Fibroblast of skin of right biceps (primary cell): Measurements from ENCODE around the gene SYCP3.
A peak's percentile ranks its signal among the peaks of the same experiment; 100 is the strongest.
"Not testable (repeated sequence)": the region's sequence is repeated elsewhere in the genome, so short reads cannot be mapped to it uniquely, and the experiment has no call there.

Experiments
- DNase-seq: peaks from one replicate; pipeline ENCODE4 v3.0.0-alpha.2; 2013

SYCP3 gene

DNA sequence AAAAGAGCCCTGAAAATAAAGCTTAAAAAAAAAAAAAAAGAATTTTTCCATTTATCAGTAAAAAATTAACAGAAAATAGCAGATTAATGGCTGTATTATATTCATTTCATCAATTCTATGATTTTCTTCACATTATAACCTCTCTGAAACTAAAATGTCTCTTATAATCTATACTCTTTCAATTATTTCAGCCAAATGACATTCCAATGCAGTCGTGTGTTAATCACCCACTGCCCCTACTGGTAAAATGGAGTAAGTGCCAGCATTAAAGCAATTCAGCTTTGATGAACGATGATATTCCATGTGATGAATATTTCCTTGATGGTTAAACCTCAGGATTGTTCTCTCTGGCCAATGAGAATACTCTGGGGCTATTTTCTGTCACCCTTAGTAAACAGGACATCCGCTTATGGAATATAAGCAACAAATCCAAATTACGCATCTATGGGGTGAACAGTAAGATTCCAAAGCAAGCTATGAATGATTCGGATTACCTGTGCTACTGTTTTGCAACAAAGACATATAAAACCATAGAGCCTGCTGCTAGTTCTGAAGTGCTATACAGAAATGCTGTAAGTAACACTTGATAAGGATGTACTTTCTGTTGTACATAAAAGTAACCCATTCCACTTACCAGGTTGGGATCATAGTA lies 20.3 kb upstream of the SYCP3 start:
- peak; percentile 31 for DNase-seq

DNA sequence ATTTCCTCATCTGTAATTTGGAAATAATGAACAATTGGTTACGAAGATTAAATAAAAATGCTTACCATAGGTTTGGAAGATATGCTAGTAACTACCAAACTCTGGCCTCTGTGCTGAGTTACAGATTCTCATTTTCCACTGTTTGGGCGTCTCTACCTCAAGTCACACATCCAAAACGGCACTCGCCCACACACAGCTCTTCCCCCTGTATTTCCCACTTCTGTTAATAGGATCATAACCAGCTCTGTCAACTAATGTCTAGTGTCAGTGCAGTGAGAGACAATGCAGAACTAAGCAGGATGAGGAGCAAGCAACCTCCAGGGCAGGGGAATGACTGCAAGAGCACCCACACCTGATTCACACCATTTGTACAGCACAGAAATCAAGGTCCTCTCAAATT lies 10.9 kb upstream of the SYCP3 start:
- no peak for DNase-seq

DNA sequence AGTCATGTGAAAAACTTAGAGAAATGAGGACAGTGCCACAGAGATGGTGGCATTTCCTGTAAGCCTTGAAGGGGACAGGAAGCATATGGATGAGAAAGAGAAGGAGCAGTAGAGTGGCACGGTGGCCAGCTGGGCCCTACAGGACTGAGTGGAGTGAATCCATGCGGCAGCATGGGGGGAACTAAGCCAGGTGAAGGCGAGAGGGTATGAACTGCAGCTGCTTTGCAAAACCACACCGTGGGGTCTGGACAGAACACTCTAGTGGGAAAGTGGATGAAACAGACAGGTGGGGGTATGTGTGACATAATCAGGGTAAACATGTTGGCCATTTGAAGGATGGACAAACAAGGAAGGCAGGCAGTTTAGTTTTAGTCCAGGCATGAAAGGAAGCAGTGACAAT lies 10.4 kb upstream of the SYCP3 start:
- DNase-seq, result no peak

DNA sequence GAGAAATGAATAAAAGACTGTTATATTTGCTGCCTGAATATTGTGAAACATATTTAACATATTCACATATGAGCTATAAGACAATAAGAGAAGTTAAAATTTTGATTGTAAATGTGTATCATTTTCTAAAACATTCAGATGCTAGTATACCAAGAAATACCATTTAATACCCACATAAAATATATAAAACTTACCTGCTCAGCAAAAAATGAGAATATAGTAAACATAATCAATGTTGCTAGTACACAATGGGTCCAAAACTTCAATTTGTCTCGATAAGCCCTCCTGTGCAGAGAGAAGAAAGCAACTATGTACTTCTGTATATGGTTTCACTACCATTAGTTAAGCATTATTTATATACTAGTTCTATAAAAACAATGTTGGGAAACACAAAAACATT lies 9.6 kb upstream of the SYCP3 start:
- DNase-seq, result no peak

DNA sequence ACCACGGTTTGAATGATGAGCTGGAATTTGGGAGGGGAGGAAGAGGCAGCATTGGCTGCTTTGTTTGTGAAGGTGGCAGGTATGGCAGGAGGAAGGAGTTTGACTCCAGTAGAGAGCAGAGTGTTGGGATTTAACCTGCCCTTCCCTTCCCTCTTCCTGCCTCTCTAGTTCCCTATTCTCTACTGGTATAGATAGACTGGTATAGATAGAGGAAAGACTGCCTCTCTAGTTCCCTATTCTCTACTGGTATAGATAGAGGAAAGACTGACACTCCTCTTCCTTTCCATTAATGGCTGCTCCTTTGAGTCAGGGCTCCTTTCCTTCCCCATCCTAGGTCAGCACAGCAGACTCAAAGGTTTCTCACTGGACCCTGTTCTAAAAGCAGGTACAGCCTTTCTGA lies 8.4 kb upstream of the SYCP3 start:
- DNase-seq, result no peak

DNA sequence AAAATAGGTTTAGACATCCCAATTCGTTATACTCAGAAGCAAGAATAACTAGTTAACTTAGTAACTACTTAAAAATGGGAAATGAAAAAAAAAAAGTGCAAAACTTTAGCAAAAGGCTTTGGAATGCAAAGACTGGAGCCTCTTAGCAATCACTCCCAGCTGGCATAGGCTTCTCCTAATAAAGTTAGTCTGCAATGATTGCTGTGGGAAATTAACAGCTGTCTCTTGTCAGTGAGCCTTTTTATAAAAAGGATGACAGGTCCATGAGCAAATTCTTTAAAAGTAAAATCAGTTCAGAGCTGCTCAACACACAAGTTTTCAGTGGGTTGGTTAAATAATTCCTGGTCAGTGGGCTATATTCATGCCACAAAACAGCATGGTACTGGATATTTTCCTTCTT lies 7.4 kb upstream of the SYCP3 start:
- no peak for DNase-seq

DNA sequence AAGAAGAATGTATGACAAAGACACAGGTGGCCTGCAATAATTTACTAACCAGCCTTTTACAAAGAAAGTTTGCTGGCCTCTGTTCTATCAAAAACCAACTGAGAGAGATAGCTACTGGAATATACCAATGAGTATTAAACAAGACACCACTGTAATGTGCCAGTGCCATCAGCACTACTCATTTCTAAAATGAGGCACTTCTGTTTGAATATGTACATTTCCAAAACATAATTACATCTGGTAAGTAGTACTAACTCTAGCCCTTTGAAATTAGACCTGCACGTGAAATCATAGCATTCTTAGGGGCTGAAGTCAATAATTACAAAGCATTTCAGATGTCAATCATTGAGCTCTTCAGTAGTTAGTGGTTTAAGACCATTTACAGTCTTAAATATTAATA lies 6.9 kb upstream of the SYCP3 start:
- DNase-seq, result no peak

DNA sequence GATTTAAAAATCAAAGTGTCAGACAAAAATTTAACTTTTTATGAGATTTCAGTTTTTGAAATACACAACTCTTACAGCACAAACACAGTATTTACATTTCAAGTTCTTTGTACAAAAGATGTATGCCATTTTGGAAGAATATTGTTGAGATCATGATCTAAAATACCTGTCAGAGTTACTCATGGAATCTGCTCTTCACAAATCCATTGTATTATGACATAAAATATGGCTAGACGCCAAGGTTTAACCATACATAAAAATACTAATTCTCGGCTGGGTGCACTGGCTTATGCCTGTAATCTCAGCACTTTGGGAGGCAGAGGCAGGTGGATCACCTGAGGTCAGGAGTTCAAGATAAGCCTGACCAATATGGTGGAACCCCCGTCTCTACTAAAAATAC lies 6.2 kb upstream of the SYCP3 start:
- no peak for DNase-seq

DNA sequence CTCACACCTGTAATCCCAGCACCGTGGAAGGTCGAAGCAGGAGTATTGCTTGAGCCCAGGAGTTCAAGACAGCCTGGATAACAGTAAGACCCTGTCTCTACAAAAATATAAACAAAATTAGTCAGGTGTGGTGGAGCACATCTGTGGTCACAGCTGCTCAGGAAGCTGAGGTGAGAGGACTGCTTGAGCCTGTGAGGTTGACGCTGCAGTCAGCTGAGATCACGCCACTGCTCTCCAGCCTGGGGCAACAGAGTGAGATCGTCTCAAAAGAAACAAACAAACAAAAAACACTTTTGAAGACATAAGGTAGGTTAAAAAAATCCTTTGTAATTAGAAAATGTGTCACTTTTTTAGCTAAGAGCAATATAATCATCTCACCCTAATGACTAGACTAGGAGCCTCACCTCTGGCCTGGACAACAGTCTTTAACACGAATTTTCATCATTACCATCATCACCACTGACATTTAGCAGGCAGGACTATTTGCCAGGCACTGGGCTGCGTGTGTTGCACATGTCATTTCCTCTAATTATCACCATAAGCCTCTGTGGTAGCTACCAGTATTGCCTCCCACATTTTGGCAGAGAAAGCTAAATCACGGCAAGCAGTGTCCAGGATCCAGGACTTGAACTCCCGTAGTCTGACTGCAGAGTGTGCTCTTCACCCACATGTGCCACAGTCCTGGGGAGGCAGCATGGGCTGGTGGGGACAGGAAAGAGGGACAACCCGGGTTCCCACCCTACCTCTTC lies 4.6 kb upstream of the SYCP3 start:
- DNase-seq, result no peak

DNA sequence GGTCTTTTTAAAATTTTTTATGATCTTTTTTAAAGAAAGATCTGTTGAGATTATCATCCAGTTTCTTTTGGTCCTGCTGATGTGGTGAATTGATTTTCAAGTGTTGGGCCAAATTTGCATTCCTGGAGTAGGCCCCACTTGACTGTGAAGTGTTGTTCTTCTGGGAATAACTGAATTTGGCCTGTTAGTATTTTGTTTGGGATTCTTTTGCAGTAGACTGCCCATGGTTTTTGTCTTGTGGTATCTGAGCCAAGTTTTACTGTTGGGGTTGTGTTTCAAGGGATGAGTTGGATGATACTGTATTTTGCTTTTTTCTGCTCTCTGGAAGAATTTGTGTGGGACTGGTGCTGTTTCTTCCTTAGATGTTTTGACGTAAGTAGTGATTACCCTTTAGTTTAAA lies 4.0 kb upstream of the SYCP3 start:
- DNase-seq, result no peak

DNA sequence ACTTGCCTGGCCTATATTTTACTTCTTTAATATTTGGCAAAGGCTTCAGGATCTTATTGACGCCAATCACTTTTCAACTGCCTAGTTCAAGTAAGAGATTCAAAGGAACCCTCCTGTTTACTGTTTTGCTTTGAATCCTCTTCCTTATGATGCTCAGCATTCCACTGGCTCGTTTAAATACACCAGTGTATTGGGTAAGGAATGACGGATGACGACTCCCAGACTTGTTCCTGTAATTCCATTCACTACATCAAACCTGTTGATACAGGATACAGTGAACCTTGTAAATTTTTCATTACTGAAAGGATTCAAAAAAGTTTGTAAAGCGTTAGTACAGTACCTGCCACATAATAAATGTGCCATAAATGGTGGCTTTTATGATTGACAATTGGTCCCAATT lies 1.7 kb upstream of the SYCP3 start:
- no peak for DNase-seq

DNA sequence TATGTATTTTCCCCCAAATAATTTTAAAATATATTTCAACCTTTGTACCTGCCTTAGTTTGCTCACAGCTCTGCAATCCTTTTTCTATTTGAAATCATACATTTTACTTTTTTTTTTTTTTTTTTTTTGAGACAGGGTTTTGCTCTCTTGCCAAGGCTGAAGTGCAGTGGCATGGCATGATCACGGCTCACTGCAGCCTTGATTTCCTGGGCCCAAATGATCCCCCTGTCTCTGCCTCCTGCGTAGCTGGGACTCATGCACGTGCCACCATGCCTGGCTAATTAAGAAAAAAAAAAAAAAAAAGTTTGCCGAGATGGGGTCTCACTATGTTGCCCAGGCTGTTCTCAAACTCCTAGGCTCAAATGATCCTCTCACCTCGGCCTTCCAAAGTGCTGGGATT lies 1.3 kb upstream of the SYCP3 start:
- DNase-seq, result no peak

DNA sequence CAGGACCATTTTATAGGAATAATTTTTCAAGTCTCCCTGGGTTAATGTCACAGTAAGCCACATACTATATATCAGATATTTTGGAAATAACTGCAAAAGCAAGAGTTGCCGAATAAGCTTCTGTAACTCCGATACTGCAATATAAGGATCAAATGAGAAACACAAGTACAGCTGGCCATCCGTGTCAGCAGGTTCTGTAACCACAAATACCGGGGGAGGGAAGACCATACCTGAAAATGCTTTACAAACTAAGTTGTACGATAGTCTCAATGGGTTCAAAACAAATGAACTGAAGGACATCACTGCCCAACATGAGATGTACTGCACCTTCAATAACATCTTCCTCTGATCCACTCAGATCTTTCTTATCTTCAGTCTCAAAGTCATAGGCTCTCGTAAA lies 1.8 kb downstream of the SYCP3 start:
- no peak for DNase-seq

DNA sequence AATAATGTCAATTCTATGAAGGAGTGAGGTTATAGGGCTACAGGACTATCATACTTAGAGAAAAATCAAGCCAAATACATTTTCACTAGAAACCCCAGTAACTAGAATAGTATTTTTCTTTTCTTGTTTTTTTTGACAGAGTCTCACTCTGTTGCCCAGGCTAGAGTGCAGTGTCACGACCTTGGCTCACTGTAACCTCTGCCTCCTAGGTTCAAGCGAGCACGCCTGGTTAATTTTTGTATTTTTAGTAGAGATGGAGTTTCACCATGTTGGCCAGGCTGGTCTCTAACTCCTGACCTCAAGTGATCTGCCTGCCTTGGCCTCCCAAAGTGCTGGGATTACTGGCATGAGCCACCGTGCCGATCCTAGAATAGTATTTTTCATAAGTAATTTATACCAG lies 4.8 kb downstream of the SYCP3 start:
- DNase-seq, result not testable (repeated sequence)

DNA sequence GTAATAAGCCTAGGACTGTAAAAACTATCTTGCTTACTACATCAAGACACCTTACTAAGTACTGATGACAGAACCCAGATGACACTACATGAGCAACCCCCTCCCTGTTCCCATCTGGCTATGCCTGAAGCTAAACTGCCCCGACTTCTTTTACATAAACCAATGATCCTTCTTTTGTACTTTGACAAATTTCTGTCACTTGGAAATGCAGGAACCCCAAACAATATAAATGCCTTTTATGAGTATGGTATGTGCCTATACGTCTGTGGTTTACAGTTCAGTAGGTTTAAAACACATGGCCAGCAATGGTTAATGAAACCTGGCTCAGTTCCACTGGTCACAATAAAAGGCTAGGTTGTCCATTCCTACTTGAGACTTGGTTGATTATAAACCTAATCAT lies 6.1 kb downstream of the SYCP3 start:
- no peak for DNase-seq

DNA sequence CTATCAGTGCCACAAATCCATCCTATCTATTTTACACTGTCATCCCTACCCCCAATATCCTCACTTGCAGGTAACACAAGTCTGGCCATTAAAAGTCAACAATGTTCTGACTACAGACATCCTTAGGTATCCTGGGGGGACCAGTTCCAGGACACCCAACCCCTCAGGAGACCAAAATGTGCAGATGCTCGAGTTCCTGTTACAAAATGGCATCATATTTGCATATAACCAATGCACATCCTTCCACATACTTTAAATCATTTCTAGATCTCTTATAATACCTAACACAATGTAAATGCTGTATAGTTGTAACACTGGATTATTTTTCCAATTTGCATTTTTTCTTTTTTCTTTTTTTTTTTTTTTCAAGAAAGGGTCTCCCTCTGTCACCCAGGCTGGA lies 6.9 kb downstream of the SYCP3 start:
- no peak for DNase-seq

DNA sequence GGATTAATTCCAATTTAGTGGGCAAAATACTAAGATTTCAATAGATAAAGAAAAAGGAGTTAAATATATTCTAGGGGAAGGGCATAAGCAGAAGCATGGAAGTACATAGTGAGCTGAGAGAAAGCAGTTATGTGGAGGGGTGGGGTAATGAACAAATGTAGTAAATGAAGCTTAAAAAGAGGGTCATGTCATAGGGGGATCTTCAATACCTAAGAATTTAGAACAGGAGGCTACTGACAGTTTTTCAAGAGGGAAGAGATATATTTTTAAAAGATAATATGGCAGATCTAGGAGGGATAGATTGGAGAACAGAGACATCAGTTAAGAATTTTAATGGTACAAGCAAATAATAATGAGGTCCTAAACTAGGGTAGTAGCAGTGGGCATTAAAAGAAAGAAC lies 9.4 kb downstream of the SYCP3 start:
- DNase-seq, result no peak

DNA sequence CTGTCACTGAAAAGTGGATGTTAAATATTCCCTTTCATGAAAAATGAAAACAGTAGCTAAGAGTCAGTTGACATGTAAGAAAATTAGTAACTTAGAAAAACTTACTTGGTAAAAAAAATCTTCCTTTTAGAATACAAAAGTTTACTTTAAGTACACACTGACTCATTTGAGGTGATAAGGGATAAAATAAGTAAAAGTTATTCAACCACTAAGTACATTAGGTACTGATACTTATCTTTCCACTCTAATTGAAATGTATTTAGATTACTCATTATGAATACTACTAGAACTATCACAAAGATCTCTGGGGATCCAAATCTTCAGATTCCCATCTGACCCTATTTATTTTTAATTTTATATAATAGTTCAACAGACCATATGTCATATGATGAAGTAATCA lies 12.2 kb downstream of the SYCP3 start:
- no peak for DNase-seq

DNA sequence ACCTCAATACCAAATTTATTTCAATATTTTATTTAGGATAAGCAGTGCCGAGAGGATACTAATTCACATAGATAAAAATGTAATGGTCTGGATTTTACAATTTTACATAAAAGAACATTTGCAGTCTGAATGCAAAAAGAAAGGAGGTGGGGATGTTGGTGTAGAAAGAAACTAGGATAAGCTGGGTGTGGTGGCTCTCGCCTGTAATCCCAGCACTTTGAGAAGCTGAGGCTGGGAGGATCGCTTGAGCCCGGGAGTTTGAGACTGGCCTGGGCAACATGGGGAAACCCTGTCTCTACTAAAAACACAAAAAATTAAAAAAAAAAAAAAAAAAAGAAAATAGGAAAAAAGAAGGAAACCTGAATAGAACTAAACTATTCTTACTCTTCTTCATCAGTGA lies 16.9 kb downstream of the SYCP3 start:
- no peak for DNase-seq

DNA sequence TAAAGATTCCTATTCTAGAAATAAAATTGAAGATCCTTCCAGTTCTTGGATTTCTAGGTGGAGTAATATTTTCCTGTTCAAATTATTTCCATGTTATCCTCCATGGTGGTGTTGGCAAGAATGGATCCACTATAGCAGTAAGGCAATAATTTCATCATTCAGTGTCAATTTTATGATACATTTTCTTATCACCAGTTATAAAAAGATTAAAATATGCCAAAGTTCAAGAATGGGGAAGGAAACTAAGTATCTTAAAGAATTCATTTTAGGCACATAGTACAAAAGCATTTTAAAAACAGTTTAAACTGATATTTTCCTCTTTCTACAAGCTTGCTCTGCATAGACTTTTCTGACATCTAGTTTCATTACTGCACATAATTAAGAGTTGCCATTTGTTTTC lies 19.1 kb downstream of the SYCP3 start:
- DNase-seq, result no peak

DNA sequence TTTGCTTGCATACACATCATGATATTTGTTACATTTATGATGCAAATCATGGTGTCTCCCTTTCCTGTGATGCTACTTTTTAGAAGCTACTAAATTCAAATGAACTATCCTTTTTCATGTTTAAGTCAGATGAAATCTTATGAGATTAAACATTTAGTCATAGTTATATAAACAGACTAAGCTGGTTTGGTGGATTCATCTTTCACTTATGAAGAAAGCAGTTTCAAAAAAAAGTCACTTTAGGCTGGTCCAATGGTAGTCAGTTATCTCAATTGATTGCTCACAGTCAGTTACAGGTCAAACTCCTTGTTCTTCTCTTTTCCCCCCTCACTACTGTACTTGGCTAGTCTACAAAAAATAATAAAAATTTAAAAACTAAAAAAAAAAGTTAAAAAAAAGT lies 19.7 kb downstream of the SYCP3 start:
- peak; percentile 14 for DNase-seq

DNA sequence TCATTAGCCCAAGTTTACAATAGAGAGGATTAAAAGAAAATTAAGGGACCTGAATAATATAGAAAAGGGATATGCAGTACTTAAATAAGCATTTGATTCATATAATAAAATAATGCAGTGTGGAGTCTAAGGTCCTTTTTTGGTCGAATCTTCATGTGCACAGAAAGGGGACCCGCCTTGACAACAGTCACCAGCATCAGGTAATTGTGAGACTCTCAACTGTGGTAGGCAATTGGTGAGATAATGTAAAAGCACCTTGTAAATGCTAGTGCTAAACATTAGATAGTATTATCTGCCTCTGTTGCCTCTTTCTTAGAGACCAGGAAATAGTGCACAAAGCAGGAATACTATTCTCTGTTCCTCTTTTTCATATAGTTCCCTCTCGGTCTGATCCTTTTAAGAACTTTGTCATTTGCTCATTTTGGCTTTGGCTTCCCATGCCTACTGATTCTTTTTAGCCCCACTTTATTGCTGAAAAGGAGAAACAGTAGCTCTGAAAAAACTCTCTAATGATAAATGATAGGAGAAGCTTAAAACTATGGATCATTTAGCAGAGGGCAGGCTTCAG lies 24.3 kb downstream of the SYCP3 start:
- no peak for DNase-seq

DNA sequence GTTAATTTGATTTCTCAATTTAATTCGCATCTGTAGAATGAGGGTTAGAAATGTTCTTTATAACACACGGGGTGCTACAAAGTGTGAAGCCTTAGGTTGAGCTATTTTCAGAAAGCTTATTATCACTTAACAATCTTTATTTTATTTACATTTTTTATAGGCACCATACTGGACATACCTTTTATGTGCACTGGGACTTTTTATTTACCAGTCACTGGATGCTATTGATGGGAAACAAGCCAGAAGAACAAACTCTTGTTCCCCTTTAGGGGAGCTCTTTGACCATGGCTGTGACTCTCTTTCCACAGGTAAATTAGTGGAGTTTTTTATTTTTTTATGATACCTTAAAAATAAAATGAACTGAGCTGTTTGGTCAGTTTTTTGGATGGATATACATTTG lies 25.3 kb downstream of the SYCP3 start:
- DNase-seq, result no peak

DNA sequence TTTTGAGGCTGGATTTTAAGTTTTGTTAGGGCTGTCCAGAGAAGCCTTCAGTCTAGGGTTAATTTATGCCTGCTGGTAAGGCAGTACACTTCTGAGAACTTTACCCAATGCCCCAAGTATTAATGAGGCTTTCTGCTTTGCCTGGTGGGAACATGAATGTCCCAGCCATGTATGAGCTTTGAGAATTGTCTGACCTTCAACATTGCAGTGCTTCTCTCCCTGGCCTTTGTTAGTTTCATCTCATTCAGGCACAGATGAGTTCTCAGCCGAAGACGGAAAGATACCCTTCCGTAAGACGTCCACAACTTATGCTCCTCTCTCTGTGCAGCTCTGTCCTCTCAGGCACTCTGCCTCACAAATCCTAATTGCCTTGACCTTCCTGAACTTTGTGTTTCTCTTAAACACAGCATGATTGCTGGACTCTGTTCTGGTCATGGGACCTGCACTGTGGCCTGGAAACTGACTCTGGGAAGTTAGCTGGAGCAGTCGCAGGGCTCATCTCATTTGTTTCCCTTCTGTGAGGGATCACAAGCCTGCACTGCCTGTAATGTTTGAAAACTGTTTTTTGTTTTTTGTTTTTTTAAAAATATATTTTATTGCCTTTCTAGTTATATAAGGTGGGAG lies 26.1 kb downstream of the SYCP3 start:
- DNase-seq, result no peak
